HG02571 (cell line): ENCODE data around the gene GSTP1.
A peak's percentile ranks its signal among the peaks of the same experiment; 100 is the strongest.
"Not testable (repeated sequence)": the region's sequence is repeated elsewhere in the genome, so short reads cannot be mapped to it uniquely, and the experiment has no call there.

Experiments used
- ATAC-seq: cut with Tn5 transposase; IDR thresholded peaks from one replicate; pipeline ENCODE4 v1.9.1; 2021; ENCODE audit warnings: mild to moderate bottlenecking, moderate library complexity; ENCODE audit not compliant: unreplicated experiment

The GSTP1 gene

GRCh38 chr11:67594480-67594879 lies 10.9 kb downstream of the GSTP1 start:
- no peak for ATAC-seq

- ATAC-seq: no peak
These were observed 13.2 kb downstream of the GSTP1 start for GRCh38 chr11:67596753-67597300.

DNA sequence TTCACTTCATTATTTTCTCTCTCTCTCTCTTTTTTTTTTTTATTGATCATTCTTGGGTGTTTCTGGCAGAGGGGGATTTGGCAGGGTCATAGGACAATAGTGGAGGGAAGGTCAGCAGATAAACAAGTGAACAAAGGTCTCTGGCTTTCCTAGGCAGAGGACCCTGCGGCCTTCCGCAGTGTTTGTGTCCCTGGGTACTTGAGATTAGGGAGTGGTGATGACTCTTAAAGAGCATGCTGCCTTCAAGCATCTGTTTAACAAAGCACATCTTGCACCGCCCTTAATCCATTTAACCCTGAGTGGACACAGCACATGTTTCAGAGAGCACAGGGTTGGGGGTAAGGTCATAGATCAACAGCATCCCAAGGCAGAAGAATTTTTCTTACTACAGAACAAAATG lies 13.8 kb downstream of the GSTP1 start:
- not testable (repeated sequence) for ATAC-seq

DNA sequence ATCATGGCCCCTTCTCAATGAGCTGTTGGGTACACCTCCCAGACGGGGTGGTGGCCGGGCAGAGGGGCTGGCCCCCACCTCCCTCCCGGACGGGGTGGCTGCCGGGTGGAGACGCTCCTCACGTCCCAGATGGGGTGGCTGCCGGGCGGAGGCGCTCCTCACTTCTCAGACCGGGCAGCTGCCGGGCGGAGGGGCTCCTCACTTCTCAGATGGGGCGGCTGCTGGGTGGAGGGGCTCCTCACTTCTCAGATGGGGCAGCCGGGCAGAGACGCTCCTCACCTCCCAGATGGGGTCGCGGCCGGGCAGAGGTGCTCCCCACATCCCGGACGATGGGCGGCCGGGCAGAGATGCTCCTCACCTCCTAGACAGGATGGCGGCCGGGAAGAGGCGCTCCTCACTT lies 14.4 kb downstream of the GSTP1 start:
- ATAC-seq: not testable (repeated sequence)

DNA sequence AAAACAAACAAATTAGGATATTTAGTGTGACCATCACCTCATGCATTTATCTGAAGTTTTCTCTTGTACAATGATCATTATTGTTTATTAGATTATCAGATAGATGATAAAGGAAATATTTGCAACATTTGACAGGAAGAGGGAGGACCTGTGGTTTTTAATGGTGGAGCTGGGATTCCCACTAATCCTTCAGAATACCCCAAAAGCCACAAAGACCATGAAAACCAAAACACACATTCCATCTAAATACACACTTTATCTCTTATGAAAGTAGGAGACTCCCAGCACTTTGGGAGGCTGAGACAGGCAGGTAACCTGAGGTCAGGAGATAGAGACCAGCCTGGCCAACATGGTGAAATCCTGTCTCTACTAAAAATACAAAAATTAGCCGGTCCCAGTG lies 15.5 kb downstream of the GSTP1 start:
- ATAC-seq: no peak

GRCh38 chr11:67600324-67601029 lies 16.9 kb downstream of the GSTP1 start:
- no peak for ATAC-seq

- ATAC-seq: no peak
These were observed 17.5 kb downstream of the GSTP1 start for GRCh38 chr11:67601098-67601497.

- not testable (repeated sequence) for ATAC-seq
These were observed 20.5 kb downstream of the GSTP1 start for GRCh38 chr11:67604119-67604518.

GRCh38 chr11:67604815-67605214 lies 21.2 kb downstream of the GSTP1 start:
- ATAC-seq: no peak

- ATAC-seq: no peak
These were observed 21.8 kb downstream of the GSTP1 start for GRCh38 chr11:67605231-67606011.

GRCh38 chr11:67606093-67606491 lies 22.5 kb downstream of the GSTP1 start:
- peak; percentile 10 for ATAC-seq

GRCh38 chr11:67606492-67607295 lies 23.1 kb downstream of the GSTP1 start, which contains the start of gene NDUFV1:
Gene NDUFV1 (plus strand): TSS chr11:67606936. CDS start chr11:67607005, 69 bp downstream.
- peak; percentile 88 for ATAC-seq

DNA sequence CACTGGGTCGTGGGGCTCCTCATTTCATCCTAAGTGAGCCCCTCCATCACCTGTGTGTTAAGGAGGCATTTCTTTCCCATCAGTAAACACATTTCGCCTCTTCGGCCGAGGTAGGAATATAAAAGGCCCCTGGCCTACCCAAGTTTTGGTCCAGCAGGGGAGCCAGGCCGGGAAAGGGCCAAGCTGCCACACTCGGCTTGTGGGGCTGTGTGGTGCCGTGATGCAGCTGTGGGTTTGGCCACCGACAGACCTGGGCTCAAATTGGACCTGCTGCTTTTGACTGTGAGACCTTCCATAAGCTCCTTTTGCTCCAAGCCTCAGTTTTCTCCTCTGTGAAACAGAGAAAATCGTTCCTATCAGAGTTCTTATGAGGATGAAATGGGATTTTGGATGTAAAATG lies 23.9 kb downstream of the GSTP1 start:
- ATAC-seq: no peak

GRCh38 chr11:67608486-67608885 lies 24.9 kb downstream of the GSTP1 start:
- no peak for ATAC-seq

DNA sequence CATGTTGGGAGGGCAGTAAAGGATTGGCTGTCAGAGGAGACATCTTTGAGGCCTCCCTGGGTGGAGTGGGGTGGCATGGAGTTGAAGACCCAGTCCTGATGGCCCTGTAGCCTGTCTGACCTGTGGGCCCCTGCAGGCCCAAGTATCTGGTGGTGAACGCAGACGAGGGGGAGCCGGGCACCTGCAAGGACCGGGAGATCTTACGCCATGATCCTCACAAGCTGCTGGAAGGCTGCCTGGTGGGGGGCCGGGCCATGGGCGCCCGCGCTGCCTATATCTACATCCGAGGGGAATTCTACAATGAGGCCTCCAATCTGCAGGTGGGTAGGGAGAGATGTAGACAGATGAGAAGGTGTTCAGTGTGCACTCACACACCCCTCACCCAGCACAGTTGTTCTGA lies 25.7 kb downstream of the GSTP1 start:
- no peak for ATAC-seq

DNA sequence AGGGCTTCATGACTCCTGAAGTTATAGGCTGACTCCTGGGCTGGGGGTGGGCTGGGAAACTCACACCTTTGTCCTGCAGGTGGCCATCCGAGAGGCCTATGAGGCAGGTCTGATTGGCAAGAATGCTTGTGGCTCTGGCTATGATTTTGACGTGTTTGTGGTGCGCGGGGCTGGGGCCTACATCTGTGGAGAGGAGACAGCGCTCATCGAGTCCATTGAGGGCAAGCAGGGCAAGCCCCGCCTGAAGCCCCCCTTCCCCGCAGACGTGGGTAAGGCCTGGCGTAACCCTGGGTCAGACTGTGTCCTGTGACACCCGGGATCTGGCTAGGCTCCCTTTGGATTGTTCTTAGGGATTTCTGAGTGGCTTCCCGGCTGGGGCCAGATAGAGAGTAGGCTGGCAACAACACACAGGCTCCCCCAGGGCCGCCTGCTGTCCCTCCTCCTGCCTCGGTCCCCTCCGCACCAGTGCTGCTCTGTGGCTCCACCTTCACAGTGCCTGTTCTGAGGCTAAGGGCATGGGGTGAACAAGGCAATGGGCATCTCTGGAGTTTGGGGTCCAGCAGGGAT lies 26.8 kb downstream of the GSTP1 start:
- ATAC-seq: no peak

GRCh38 chr11:67611165-67611564 lies 27.6 kb downstream of the GSTP1 start:
- no peak for ATAC-seq

GRCh38 chr11:67611704-67612587 lies 28.3 kb downstream of the GSTP1 start:
- ATAC-seq: no peak

DNA sequence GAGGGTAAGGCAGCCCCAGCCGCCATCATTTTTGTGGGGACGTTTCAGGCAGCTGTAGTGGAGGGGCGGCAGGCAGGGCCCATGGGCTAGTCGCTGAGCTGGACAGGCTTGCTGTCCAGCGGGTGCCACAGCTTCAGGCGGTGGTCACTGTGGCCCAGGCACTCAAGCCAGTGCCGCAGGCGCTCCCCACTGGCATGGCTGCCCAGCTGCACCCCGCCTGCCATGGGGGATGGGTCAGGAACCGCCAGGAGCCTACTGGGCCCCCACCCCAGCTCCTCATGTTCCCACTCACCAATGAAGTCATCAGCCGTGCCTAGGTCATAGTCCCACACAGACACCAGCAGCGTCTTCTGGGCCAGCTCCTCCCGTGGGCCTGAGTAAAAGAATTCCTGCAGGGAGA lies 29.1 kb downstream of the GSTP1 start:
- no peak for ATAC-seq
